Measurements from ENCODE around the gene PTPRF.

The PTPRF gene

DNA sequence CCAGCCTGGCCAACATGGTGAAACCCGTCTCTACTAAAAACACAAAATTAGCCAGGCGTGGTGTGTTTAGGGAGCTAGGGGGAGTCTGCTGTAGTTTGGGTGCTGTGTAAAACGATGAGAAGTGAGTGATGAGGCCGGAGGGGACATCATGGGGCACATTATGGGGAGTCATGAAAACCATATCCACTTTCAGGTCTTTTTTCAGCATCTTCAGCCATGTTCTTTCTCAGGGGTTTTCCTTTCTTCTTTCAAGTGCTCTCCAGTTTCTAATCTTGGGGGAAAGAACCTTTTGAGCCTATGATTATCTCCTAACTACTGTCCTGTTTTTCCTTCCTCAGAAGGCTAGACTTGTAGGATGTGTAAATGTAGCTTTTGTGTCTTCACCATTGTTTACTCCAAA lies 133.7 kb downstream of the PTPRF start:
- no peak overlapping the region for H3K4me3 ChIP-seq (ENCODE audit: low read depth in 1 of 2, low read length in 2 of 2)
- no peak overlapping the region for H3K27ac ChIP-seq (ENCODE audit: low read length)
- ATAC-seq (ENCODE audit: insufficient read depth, low read depth) (no peak), DNase-seq (no peak)
- no peak for TF ChIP-seq EZH2 (IDR thresholded peaks at IDR 0.05; ENCODE audit: borderline replicate concordance, low read depth, low read length, severe bottlenecking)
- TF ChIP-seq, protein P1, sequence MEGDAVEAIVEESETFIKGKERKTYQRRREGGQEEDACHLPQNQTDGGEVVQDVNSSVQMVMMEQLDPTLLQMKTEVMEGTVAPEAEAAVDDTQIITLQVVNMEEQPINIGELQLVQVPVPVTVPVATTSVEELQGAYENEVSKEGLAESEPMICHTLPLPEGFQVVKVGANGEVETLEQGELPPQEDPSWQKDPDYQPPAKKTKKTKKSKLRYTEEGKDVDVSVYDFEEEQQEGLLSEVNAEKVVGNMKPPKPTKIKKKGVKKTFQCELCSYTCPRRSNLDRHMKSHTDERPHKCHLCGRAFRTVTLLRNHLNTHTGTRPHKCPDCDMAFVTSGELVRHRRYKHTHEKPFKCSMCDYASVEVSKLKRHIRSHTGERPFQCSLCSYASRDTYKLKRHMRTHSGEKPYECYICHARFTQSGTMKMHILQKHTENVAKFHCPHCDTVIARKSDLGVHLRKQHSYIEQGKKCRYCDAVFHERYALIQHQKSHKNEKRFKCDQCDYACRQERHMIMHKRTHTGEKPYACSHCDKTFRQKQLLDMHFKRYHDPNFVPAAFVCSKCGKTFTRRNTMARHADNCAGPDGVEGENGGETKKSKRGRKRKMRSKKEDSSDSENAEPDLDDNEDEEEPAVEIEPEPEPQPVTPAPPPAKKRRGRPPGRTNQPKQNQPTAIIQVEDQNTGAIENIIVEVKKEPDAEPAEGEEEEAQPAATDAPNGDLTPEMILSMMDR (IDR thresholded peaks at IDR 0.05; ENCODE audit: borderline replicate concordance, extremely low read depth, low read length, poor library complexity, severe bottlenecking): no peak
- no peaks in the 10 kb centered on the region for H3K9me3 ChIP-seq (ENCODE audit: insufficient read depth, low read length, severe bottlenecking)
- no peak overlapping the region for H3K9ac ChIP-seq (ENCODE audit: low read depth, low read length)
- H3K4me2 ChIP-seq (ENCODE audit: insufficient read depth, low read length): no peak overlapping the region
- H3K4me1 ChIP-seq (ENCODE audit: insufficient read depth, low read length): no peaks in the 10 kb centered on the region
- H3K36me3 ChIP-seq (ENCODE audit: insufficient read depth, low read length): peaks cover 92% of the 10 kb centered on the region
- H2AFZ ChIP-seq (ENCODE audit: low read depth, low read length): no peak overlapping the region
- H3K79me2 ChIP-seq (ENCODE audit: insufficient read depth, low read length): no peaks in the 10 kb centered on the region
- no peaks in the 10 kb centered on the region for H3K27me3 ChIP-seq (ENCODE audit: insufficient read depth, low read length, poor library complexity)
- no peaks in the 10 kb centered on the region for H4K20me1 ChIP-seq (ENCODE audit: insufficient read depth, low read length)

- no peak for ATAC-seq (ENCODE audit: insufficient read depth, low read depth)
- no peak for DNase-seq
- H3K27ac ChIP-seq (ENCODE audit: low read length): no peak overlapping the region
- peaks cover 98% of the 10 kb centered on the region for H3K36me3 ChIP-seq (ENCODE audit: insufficient read depth, low read length)
- no peak overlapping the region for H2AFZ ChIP-seq (ENCODE audit: low read depth, low read length)
- no peaks in the 10 kb centered on the region for H3K27me3 ChIP-seq (ENCODE audit: insufficient read depth, low read length, poor library complexity)
- no peaks in the 10 kb centered on the region for H4K20me1 ChIP-seq (ENCODE audit: insufficient read depth, low read length)
- no peaks in the 10 kb centered on the region for H3K79me2 ChIP-seq (ENCODE audit: insufficient read depth, low read length)
- no peak overlapping the region for H3K4me2 ChIP-seq (ENCODE audit: insufficient read depth, low read length)
- H3K4me1 ChIP-seq (ENCODE audit: insufficient read depth, low read length): no peaks in the 10 kb centered on the region
- no peaks in the 10 kb centered on the region for H3K9me3 ChIP-seq (ENCODE audit: insufficient read depth, low read length, severe bottlenecking)
- TF ChIP-seq, protein P1 (IDR thresholded peaks at IDR 0.05; ENCODE audit: borderline replicate concordance, extremely low read depth, low read length, poor library complexity, severe bottlenecking): no peak
- no peak for TF ChIP-seq EZH2 (IDR thresholded peaks at IDR 0.05; ENCODE audit: borderline replicate concordance, low read depth, low read length, severe bottlenecking)
- H3K4me3 ChIP-seq (ENCODE audit: low read depth in 1 of 2, low read length in 2 of 2): no peak overlapping the region
- no peak overlapping the region for H3K9ac ChIP-seq (ENCODE audit: low read depth, low read length)
These were observed 135.9 kb downstream of the PTPRF start for GRCh38 chr1:43666608-43667007.

DNA sequence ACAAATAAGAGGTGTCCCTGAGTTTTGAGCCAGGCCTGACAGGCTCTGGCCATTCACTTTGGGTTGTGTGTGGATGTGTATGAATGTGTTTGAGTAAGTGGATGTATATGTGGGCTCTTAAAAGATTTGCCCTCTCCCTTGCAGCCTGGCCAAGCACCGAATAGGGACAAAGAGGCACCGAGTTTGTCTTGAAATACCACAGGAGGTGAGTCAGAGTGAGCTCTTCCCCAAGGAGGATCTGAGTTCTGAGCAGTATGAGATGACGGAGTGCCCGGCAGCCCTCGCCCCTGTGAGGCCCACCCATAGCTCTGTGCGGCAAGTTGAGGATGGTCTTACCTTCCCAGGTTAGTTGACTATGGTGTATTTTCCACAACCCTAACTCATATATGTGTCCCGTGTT lies 138.3 kb downstream of the PTPRF start:
- H3K9ac ChIP-seq (ENCODE audit: low read depth, low read length): no peak overlapping the region
- H3K4me2 ChIP-seq (ENCODE audit: insufficient read depth, low read length): no peak overlapping the region
- no peaks in the 10 kb centered on the region; the same call in 1 of the 2 replicates for H4K20me1 ChIP-seq (ENCODE audit: insufficient read depth, low read length)
- no peaks in the 10 kb centered on the region for H3K27me3 ChIP-seq (ENCODE audit: insufficient read depth, low read length, poor library complexity)
- no peak for TF ChIP-seq EZH2 (IDR thresholded peaks at IDR 0.05; ENCODE audit: borderline replicate concordance, low read depth, low read length, severe bottlenecking)
- TF ChIP-seq, protein P1 (IDR thresholded peaks at IDR 0.05; ENCODE audit: borderline replicate concordance, extremely low read depth, low read length, poor library complexity, severe bottlenecking): no peak
- DNase-seq: no peak
- H3K79me2 ChIP-seq (ENCODE audit: insufficient read depth, low read length): no peaks in the 10 kb centered on the region
- H3K4me1 ChIP-seq (ENCODE audit: insufficient read depth, low read length): no peaks in the 10 kb centered on the region
- no peak overlapping the region for H2AFZ ChIP-seq (ENCODE audit: low read depth, low read length)
- ATAC-seq (ENCODE audit: insufficient read depth, low read depth): no peak
- no peak overlapping the region for H3K4me3 ChIP-seq (ENCODE audit: low read depth in 1 of 2, low read length in 2 of 2)
- no peaks in the 10 kb centered on the region for H3K9me3 ChIP-seq (ENCODE audit: insufficient read depth, low read length, severe bottlenecking)
- H3K27ac ChIP-seq (ENCODE audit: low read length): no peak overlapping the region
- H3K36me3 ChIP-seq (ENCODE audit: insufficient read depth, low read length): peaks cover 95% of the 10 kb centered on the region

GRCh38 chr1:43669878-43670277 lies 139.2 kb downstream of the PTPRF start:
- ATAC-seq (ENCODE audit: insufficient read depth, low read depth): no peak
- no peaks in the 10 kb centered on the region for H3K4me1 ChIP-seq (ENCODE audit: insufficient read depth, low read length)
- H3K4me3 ChIP-seq (ENCODE audit: low read depth in 1 of 2, low read length in 2 of 2): no peak overlapping the region
- no peak overlapping the region for H3K27ac ChIP-seq (ENCODE audit: low read length)
- H3K4me2 ChIP-seq (ENCODE audit: insufficient read depth, low read length): no peak overlapping the region
- H4K20me1 ChIP-seq (ENCODE audit: insufficient read depth, low read length): peaks cover 3% of the 10 kb centered on the region; the same call in 1 of the 2 replicates
- no peak overlapping the region for H2AFZ ChIP-seq (ENCODE audit: low read depth, low read length)
- no peak for TF ChIP-seq EZH2 (IDR thresholded peaks at IDR 0.05; ENCODE audit: borderline replicate concordance, low read depth, low read length, severe bottlenecking)
- TF ChIP-seq, protein P1 (IDR thresholded peaks at IDR 0.05; ENCODE audit: borderline replicate concordance, extremely low read depth, low read length, poor library complexity, severe bottlenecking): no peak
- H3K27me3 ChIP-seq (ENCODE audit: insufficient read depth, low read length, poor library complexity): no peaks in the 10 kb centered on the region
- peaks cover 92% of the 10 kb centered on the region for H3K36me3 ChIP-seq (ENCODE audit: insufficient read depth, low read length)
- DNase-seq: no peak
- H3K79me2 ChIP-seq (ENCODE audit: insufficient read depth, low read length): no peaks in the 10 kb centered on the region
- no peak overlapping the region for H3K9ac ChIP-seq (ENCODE audit: low read depth, low read length)
- H3K9me3 ChIP-seq (ENCODE audit: insufficient read depth, low read length, severe bottlenecking): no peaks in the 10 kb centered on the region
